Lung (tissue), 12 donors: ENCODE results near the gene RCC2. TPM values are rescaled to one million over a fixed set of nuclear protein-coding genes. Genes with fewer than 3 reads are reported as not detected.

ENCODE experiments used
- ATAC-seq: fragments of 200-7000 bp; cut with Tn5 transposase; one replicate; pipeline ENCODE4 v1.9.1; 2020; ENCODE audit warnings: moderate number of reproducible peaks; ENCODE audit not compliant: insufficient read depth, low FRiP score
- DNase-seq, 3 donors: peaks; one replicate each; pipeline ENCODE4 v3.0.0-alpha.2; 2013 to 2017
- H3K27ac ChIP-seq, 2 donors: one replicate each; pipeline ENCODE4 v1.5.1; 2013; ENCODE audit warnings: mild to moderate bottlenecking in 2 of 2, moderate library complexity in 2 of 2, control low read depth in 1 of 2, inconsistent platforms in 1 of 2, low read depth in 1 of 2, low read length in 1 of 2
- H3K27me3 ChIP-seq, 3 donors: one replicate each; pipeline ENCODE4 v1.5.1; 2013; ENCODE audit warnings: low read length in 2 of 3; ENCODE audit not compliant: control insufficient read depth in 3 of 3, insufficient read depth in 3 of 3
- H3K36me3 ChIP-seq, 4 donors: one replicate each; pipeline ENCODE4 v1.5.1; 2013; ENCODE audit warnings: low read length in 4 of 4, mild to moderate bottlenecking in 1 of 4, moderate library complexity in 1 of 4; ENCODE audit not compliant: control insufficient read depth in 4 of 4, insufficient read depth in 4 of 4
- H3K4me1 ChIP-seq, 5 donors: one replicate each; pipeline ENCODE4 v1.5.1; 2013; ENCODE audit warnings: low read length in 5 of 5, mild to moderate bottlenecking in 2 of 5, moderate library complexity in 1 of 5; ENCODE audit not compliant: control insufficient read depth in 5 of 5, insufficient read depth in 5 of 5
- H3K4me3 ChIP-seq: one replicate; pipeline ENCODE4 v1.5.1; 2013; ENCODE audit warnings: mild to moderate bottlenecking, control low read depth, moderate library complexity
- H3K9ac ChIP-seq, 2 donors: one replicate each; pipeline ENCODE4 v1.5.1; 2013; ENCODE audit warnings: low read length in 2 of 2, control low read depth in 1 of 2; ENCODE audit not compliant: insufficient read depth in 1 of 2
- H3K9me3 ChIP-seq, 4 donors: one replicate each; pipeline ENCODE4 v1.5.1; 2013; ENCODE audit warnings: low read length in 3 of 4, mild to moderate bottlenecking in 1 of 4, moderate library complexity in 1 of 4; ENCODE audit not compliant: control insufficient read depth in 4 of 4, insufficient read depth in 3 of 4
- WGBS, 2 donors: extraction: QIAGEN DNeasy Blood & Tissue Kit; methylation state at CpG; one replicate each; pipeline ENCODE4 v1.1.7; 2013; 5-methylcytosine and 5-hydroxymethylcytosine counted together
- polyA plus RNA-seq, 2 donors: library from polyadenylated mRNA; stranded (reverse); fragments of 200-250 nt; gene quantifications; one replicate each; pipeline ENCODE4 v1.2.1, GENCODE V29; 2013
- total RNA-seq, 2 donors: library from RNA; depleted of rRNA in 1 of 2; stranded (reverse); fragments of >200 nt in 1 of 2; gene quantifications; one replicate each; pipeline ENCODE4 v1.2.1, GENCODE V29; 2014 to 2021
- TF ChIP-seq, protein P1 (sequence below): IDR thresholded peaks from 2 replicates; pipeline ENCODE4 v1.5.1; 2012; ENCODE audit warnings: mild to moderate bottlenecking; ENCODE audit errors: control extremely low read depth, extremely low read depth
- donor health status: control.
- donor health status: control.
- donor health status: Bipolar disorder and iron deficiency.
- donor health status: healthy.
- donor health status: DM: yes; HTN: yes; CAD: no.

Gene RCC2
- total and polyA plus RNA-seq, 4 donors = 31.9 to 51.2 (median 38.5) TPM

GRCh38 chr1:17438318-17439249, 893 bp downstream of the RCC2 start:
- Histone ChIP-seq H3K27ac (peak overlapping the region; percentile 90 to 92), H3K4me1 (peaks cover 4 to 18% (median 5%) of the 10 kb centered on the region in 5 donors), H3K9ac (peak overlapping the region in 1 of 2 donors; percentile 44), H3K4me3 (peak overlapping the region; percentile 85), H3K36me3 (peaks cover 0 to 4% (median 2%) of the 10 kb centered on the region in 4 donors), H3K9me3 (no peaks in the 10 kb centered on the region), H3K27me3 (peaks cover 0 to 15% (median 6%) of the 10 kb centered on the region in 3 donors)
- TF ChIP-seq, protein P1, sequence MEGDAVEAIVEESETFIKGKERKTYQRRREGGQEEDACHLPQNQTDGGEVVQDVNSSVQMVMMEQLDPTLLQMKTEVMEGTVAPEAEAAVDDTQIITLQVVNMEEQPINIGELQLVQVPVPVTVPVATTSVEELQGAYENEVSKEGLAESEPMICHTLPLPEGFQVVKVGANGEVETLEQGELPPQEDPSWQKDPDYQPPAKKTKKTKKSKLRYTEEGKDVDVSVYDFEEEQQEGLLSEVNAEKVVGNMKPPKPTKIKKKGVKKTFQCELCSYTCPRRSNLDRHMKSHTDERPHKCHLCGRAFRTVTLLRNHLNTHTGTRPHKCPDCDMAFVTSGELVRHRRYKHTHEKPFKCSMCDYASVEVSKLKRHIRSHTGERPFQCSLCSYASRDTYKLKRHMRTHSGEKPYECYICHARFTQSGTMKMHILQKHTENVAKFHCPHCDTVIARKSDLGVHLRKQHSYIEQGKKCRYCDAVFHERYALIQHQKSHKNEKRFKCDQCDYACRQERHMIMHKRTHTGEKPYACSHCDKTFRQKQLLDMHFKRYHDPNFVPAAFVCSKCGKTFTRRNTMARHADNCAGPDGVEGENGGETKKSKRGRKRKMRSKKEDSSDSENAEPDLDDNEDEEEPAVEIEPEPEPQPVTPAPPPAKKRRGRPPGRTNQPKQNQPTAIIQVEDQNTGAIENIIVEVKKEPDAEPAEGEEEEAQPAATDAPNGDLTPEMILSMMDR = no peak
- 0% methylated on average over 74 to 78 of the region's 78 CpGs for WGBS, 2 donors
- DNase-seq (peak; percentile 55 to 69 (median 69)), ATAC-seq (peak; percentile 36)

DNA sequence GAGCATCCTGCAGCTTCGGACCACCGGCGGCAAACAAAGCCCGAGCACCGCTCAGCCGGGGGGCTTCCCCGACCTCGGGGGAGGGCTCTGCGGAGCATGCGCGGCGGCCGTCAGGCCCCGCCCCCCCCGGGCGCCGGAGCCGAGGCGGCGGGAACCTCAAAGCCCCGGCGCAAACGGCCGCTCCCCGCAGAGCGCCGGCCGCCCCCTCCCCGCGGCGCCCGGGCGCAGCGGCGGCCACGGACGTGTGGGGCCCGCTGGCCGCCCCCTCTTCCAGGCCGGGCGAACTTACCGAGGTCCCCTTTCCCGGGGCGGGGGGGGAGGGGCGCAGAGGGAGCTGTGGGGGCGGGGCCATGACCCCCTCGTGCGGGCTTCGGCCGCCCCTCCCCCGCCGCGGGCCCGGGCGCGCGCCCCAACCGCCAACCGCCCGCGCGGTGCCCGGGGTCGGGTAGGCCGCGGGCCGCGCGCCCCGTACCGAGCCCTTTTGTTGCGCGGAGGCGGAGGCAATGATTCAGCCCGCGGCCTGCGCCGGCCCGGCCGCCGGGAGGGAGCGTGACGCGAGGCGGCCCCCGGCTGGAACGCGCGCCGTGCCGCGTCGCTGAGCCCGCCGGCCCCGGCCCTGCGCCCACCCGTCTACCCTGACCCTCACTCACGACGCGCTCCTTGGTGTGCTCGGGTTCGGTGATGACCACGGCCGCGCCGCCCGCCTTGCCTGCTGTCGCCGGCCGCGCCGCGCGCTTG, 1.7 kb downstream of the RCC2 start:
- ATAC-seq = peak; percentile 31
- peaks cover 0 to 15% (median 6%) of the 10 kb centered on the region in 3 donors for H3K27me3 ChIP-seq
- peaks cover 5 to 18% (median 6%) of the 10 kb centered on the region in 5 donors for H3K4me1 ChIP-seq
- H3K4me3 ChIP-seq = peak overlapping the region; percentile 85
- H3K9ac ChIP-seq = no peak overlapping the region
- peak overlapping the region; percentile 90 to 92 for H3K27ac ChIP-seq
- peaks cover 0 to 9% (median 5%) of the 10 kb centered on the region in 4 donors for H3K36me3 ChIP-seq
- 0 to 1% methylated on average over 10 to 112 of the region's 115 CpGs for WGBS, 2 donors
- peak; percentile 59 to 71 (median 66) for DNase-seq
- TF ChIP-seq, protein P1 = no peak
- H3K9me3 ChIP-seq = no peaks in the 10 kb centered on the region

GRCh38 chr1:17437260-17437579, 2.3 kb downstream of the RCC2 start:
- no peak for DNase-seq
- Histone ChIP-seq H3K4me1 (peaks cover 5 to 18% (median 6%) of the 10 kb centered on the region in 5 donors), H3K4me3 (peak overlapping the region; percentile 57), H3K9ac (no peak overlapping the region), H3K27me3 (peaks cover 0 to 14% (median 4%) of the 10 kb centered on the region in 3 donors), H3K27ac (peak overlapping the region; percentile 65 to 90), H3K9me3 (no peaks in the 10 kb centered on the region), H3K36me3 (peaks cover 0 to 11% (median 5%) of the 10 kb centered on the region in 4 donors)
- WGBS, 2 donors = 2 to 4% methylated on average over 9 of the region's 9 CpGs
- no peak for ATAC-seq
- TF ChIP-seq, protein P1 = no peak
